CD4-positive, alpha-beta T cell treated with Interleukin-12 subunit alpha and Interleukin-12 subunit beta, for 1 hour (primary cell): ENCODE measurements around the gene SAP30L.

Experiments used
- DNase-seq: peaks from one replicate; pipeline ENCODE4 v3.0.0-alpha.2; 2020

Gene SAP30L

DNA sequence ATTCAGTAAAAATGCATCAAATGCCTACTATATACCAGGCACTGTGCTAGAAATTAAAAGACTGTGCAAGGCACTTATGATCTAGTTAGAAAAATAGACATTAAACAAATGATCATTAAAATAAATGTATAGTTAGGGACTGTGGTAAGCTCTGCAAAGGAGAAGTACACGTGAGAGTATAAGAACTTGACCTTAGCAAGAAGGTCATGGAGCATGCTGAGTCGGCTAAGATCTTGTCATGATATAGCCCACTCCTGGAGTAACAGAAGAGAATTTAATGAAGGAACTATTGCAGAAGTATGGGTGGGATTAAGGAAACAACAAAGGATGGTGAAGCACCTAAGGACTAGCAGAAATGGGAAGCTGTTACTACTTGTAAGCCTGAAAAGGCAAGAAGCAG lies 23.5 kb upstream of the SAP30L start:
- DNase-seq: no peak

DNA sequence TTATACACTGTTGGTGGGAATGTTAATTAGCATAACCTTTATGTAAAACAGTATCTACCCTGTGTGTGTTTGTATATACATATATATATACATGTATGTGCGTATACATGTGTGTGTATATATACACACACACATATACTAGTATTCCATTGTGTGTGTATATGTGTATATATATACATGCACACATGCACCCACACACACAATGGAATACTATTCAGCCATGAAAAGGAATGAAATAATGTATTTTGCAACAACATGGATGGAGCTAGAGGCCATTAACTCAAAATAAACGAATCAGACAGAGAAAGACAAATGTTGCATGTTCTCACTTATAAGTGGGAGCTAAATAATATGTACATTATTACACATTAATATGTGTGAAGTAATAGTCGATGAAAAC lies 17.6 kb upstream of the SAP30L start:
- DNase-seq: no peak

DNA sequence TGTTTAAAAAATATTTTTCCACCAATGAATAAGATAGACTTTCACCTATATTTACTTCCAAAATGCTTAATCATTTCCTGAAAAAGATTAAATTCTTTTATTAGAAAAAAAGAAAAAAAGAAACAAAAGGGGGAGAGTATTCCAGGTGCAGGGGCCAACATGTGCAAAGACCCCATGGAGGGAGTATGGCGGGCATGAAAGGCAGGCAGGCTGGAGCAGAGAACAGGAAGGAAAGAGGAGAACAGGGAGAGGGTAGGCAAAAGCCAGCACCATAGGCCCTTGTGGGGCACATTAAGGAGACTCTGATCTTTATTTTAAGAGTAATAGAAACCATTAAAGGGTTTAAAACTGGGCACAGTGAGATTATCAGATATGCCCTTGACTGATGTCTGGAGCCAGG lies 16.5 kb upstream of the SAP30L start:
- no peak for DNase-seq

DNA sequence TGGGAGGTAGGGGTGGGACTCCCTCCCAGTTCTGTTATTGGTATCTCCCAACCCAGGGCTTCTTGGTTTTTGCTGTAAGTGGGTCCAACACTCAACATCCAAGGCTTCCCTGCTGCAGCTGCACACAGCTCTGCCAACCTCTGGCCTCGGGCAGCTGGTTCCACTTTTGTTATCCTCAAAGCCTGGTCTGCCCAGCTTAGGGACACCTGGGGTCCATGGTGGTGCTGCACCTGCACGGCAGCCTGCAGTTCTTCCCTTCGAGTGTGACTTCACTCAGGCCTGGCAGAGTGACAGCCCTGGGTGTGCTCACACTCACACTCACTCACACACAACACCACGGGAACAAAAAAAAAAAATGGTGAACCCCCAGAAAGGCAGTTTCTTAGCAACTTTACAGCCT lies 15.3 kb upstream of the SAP30L start:
- no peak for DNase-seq

DNA sequence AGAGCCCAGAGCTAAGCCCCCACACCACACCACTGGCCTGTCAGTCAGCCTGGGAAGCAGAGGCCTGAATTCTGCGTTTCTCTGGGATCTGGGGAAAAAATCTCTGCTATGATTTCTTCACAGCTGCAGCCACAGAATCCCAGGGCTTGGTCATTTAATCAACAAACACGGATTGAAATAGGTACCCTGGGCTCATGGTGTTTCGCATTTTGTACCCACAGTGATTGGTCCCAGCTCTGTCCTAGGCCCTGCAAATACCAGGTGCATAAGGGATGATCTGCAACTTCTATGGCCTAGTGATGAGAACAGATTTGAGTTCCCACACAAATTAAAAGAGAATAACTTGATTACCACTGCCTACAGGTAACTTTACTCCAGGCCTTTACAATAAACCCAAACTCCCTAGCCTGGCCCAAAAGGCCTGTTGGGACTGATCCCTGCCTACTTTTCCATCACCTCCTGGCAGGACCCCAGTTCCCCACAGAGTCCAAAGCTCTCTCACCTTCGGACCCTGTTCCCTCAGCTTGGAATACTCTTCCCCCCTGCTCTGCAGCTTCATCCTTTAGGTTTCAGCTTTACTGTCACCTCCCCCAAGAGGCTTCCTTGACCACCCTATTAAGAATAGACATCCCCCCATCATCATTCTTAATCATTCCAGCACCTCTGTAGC lies 14.7 kb upstream of the SAP30L start:
- DNase-seq: no peak

DNA sequence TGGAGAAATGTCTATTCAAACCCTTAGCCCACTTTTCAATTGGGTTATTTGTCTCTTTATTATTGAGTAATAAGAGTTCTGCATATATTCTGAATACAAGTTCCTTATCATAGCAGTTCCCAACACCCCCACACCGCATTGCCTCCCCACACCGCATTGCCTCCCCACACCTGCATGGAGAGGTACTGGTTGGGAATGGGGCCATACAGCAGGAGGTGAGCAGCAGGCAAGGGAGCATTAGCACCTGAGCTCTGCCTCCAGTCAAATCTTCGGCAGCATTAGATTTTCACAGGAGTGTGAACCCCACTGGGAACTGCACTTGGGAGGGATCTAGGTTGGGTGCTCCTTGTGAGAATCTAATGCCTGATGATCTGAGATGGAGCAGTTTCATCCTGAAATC lies 10.6 kb upstream of the SAP30L start:
- DNase-seq: no peak

DNA sequence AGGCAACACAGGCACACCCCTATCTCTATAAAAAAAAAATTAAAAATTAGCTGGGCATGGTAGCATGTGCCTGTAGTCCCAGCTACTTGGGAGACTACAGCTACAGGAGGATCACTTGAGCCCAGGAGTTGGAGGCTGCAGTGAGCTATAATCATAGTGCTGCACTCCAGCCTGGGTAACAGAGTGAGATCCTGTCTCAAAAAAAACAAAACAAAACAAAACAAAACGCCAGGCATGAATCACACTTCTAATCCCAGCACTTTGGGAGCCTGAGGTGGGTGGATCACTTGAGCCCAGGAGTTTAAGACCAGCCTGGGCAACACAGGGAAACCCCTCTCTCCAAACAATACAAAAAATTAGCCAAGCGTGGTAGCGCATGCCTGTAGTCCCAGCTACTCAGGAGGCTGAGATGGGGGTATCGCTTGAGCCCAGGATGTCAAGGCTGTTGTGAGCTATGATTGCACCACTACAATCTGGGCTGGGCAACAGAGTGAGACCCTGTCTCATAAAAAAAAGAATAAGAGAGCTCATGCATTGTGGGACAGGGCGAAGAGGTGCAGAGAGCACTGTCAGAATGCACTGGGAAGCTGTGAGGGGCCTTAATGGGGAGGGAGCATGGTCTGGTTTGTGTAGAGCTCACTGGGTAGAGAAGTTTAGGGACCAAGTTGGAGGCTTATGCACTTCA lies 8.4 kb upstream of the SAP30L start:
- no peak for DNase-seq

DNA sequence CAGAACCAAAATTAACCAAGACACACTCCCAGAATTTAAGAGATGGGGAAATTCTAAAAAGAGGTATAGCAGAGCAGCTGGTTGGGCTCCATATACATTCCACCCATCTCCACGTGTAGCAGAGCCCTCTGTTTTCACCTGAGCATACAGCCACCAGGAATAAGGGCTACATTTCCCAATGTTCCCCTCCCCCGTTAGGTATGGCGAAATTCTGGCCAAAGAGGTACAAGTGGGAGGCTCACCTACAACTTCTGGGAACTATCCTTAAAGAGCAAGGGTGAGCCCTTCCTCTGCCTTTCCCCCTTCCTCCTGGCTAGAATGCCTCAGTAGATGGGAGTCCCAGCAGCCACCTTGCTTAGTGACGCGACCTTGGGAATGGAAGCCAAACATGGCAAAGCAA lies 5.3 kb upstream of the SAP30L start:
- DNase-seq: no peak

DNA sequence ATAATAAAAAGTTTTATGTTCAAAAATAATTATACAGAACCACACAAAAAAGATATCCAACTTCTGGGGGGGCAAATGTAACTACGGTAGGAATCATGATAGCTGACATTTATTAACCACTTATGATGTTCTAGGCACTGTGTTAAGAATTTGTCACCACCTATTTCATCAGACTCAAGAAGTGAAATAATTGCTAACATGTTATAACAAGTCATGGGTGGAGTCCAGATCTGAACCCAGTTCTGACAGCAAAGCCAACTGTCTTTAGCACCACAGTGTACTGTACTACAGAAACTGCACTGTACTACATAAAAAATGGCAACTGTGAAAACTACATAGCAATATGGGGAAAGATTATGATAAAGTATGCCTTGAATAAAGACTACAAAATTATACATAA lies 3.0 kb upstream of the SAP30L start:
- DNase-seq: no peak

DNA sequence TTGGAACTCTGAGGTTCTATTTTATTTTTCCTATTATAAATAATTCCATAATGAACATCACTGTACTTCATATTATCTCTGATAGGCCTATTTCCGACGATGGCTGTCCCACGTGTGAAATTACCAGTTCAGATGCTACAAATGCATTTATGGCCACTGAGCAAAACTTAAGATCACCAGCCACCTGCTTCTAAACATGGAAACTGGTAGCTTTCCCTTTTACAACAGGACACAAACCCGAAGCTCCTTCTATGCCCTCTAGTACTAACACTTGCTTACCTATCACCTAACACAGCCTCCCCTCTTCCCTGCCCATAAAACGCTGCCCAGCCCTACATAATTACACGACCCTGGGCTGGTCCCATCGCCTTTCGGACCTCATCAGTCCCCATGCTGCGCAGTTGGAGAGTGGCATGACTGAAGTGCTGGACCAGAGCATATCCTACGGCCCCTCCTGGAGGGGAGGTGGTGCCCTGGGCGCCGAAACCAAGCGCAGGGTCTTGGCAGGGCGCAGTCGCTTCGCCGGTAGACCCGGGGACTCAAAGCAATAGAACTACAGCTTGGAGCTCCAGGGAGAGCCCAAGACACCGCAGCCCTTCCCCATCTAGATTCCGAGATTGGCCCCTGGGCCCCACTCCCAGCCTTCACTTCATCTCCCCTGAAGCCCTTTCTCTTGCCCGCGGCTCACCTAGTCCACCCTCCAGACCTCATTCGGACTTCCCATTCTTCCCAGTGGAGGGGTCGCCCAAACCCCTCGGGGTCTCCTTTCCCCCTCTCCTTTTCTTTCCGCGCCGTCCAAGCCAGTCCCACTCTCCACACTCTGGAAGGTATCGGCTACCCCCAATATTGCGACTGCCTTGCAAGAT lies 1.0 kb upstream of the SAP30L start:
- DNase-seq: no peak

DNA sequence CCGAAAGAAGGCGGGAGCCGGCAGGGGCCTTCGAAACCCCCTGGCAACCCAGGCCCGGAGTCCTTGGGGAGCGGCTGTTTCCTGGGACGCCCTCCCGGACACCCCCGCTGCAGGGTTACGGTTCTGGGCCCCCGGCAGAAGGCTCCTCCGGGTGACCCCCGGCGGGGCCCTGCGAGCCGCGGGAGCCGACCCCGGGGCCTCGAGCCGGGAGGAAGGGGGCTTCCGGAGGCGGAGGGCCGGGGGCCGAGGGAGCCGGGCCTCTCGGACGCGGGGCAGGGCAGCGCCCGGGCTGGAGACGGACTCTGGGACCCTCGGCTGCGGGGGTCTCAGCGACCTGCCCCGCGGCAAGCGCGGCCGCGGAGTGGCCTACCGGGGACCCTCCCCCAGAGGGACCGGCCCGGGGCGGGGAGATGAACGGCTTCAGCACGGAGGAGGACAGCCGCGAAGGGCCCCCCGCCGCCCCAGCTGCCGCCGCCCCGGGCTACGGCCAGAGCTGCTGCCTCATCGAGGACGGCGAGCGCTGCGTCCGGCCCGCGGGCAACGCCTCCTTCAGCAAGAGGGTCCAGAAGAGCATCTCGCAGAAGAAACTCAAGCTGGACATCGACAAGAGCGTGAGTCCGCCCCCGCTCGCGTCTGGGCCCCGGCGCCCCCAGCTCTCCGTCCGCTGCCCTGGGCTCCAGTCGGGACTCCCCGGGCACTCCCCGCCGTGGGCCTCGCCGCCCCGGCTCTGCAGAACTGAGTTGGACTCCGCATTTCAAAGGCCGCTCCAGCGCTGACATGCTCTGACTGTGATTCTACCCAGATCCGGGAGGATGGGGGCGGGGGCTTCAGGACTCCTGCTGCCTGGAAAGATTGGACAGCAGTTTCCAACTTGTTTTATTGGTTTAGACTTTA lies 645 bp downstream of the SAP30L start:
- peak; percentile 36 for DNase-seq

DNA sequence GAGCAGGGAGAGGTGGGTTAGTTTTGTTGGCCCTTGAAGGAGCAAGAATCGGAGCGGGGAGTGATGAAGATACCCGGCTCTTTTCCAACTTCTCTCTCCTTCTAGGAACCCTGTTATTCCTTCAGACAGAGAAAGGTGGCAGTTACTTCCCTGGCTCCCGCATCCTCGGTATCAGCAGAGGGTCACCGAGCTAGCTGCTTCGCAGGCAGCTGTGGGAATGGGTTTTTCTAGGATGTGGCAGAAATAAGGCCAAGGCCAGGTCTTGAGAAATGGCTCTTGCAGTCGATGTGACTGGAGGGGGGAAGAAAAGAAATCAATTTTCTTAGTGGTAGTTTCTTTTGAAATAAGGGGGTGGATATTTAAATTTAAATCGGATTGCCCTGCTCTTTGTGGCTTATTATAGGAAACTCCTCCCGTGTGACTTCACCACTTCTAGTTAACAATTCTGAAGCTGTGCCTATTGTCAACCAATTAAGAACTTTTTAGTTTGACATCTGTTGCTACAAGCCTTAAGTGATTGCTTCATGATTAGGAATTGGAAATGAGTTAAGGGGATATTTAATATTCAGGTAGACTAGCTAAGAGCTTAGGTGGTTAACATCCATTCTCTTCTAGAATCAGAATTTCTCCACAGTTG lies 1.4 kb downstream of the SAP30L start:
- peak; percentile 19 for DNase-seq

DNA sequence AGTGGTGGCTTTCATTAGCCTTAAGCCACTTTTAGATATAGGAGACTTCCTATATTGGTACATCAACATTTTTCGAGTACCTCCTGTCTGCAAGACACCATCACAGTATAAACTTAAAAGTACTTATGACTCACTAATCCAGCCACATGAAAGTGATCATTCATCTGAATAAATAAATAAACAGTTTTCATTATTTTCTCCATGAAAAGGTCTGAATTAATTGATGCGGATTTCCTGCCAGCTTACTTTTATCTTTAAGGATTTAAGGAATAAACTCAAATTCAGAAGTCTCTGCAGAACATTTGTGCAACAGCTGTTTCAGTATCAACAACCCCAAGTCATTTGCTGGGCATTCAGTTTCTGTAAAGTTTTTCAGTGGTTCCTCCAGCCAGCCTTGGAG lies 4.0 kb downstream of the SAP30L start:
- DNase-seq: no peak

DNA sequence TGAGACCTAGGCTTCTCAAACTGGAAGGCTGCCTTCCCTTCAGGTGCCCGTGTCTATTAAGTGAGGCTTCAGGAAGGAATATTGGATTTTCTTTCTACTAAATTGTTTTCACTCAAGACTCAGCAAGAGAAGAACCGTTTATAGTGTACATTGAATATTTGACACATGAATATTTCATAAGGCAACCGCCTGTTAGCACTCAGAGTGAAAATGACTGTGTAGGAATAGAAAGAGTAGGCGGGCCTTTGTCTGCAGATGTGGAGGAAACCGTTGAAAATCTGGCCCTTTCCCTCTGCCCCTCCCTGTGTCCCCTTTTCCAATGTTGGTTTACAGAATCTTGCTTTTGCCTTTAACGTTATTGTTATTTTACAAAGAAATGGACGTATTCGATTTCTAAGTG lies 6.2 kb downstream of the SAP30L start:
- no peak for DNase-seq

DNA sequence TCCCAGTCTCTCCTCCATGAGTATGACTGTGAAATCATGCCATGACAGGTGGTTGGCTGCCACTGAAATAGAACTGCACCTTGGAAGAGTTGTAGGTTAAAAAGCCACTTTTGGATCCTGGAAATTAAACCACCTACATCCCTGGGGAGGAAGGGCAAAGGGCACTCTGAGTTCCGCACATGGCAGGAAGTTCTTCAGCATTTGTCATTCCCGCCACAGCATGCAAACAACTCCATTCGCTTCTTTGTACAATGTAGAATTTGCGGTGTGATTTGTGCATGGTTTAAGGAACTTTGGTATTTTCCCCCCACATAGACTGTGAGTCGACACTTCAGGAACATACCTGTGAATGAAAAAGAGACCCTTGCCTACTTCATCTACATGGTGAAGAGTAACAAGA lies 9.8 kb downstream of the SAP30L start:
- DNase-seq: no peak

DNA sequence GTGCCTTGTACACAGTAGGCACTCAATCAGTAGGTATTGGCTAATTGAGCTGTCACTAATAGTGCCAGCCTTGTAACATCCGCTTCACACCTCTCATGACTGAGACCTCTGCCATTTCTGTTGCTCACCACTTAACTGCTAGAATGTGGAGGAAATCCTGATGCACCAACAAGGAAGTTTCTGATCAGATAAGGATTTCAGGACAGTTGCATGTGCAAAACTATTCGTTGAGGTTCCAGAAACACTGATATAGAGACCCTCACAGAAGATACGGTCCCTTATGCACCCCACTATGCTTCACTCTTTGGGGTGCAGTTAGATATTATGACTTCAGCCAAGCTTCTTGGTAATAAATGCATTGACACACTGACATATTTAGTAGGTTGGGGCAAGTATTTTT lies 10.7 kb downstream of the SAP30L start:
- DNase-seq: no peak

DNA sequence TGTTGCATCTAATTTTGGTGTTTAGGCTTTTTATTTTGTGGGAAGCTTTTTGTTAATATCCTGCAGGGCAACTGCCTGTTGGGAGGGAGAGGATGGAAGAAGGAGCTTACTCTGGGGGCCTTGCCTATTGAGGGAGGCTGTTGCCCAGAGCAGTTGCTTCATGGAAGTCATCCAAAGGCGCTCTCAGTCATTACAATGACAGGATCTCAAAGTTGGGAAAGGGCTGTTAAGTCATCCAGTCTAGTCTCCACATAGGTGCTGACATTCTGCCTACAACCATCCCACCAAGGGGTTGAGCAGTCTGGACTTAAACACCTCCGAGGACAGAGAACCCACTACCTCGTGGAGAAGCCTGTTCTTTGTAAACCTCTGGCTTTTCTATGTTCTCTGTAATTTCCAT lies 13.2 kb downstream of the SAP30L start:
- no peak for DNase-seq

DNA sequence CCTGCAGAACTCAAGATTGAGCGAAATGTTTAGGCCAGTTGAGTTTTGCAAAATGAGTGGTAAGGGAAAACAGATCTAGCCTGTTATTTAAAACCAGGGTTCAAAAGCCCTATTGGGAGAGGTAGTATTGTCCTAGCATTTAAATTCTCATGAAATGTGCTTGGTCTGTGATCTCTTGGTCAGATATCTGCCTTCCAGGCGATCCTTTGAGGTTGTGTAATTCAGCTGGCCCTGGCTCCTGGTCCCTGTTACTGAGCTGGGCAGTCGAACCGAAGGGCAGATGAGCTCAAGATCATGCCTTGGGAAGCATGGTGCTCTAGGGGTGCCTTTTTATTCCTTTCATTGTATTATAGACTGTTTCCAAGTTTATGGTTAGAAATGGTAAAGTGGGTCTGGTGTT lies 14.4 kb downstream of the SAP30L start:
- no peak for DNase-seq

DNA sequence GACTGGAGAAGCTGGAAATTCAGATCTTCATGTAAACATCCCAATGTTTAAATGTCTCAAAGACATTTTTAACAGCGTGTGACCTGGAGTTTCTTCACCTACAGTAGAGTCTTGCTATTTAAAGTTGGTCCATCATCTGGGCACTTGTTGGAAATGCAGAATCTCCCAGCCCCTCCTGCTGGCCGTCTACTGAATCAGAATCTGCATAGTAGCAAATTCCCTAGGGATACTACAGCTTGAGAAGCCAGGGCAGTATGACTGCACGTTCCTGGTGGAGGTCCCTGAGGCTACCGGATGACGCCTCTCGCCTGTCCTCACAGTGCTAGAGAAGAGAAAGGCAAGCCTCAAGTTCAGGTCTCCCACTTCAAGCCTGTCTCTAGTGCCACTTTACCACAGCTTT lies 15.7 kb downstream of the SAP30L start:
- no peak for DNase-seq

DNA sequence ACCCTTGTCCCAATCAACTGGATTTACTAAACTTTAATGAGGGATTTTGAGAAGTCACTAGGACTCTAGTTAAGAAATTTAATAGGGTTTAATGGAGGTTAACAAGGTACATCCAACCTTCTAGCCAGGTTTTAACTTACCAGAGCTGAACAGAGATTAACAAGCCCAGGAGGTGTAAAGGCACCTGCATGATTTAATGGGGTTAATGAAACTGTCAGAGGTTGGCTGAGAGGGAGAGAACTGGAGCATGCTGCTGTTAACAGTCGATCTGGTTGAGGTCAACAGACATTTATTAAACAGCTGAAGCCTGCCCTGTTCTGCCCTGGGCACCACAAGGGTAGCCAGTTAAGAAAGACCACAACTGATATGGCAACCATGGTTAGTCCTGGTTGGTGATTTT lies 18.6 kb downstream of the SAP30L start:
- DNase-seq: no peak

DNA sequence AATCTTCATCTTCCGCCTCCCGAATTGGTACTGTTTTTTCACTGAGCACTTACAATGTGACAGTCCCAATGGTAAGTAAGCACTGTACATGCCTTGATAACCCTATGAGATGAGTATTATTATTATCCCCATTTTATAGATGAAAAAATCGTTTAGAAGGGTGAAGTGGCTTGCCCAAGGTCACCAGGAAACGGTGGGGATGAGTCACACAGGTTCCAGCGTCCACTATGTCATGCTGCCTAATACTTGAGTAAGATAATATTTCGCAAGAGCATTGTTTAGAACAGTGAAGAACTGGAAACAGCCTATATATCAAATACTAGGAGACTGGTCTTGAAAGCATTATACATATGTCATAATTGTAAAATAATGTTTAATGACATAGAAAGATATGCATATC lies 19.4 kb downstream of the SAP30L start:
- DNase-seq: no peak

DNA sequence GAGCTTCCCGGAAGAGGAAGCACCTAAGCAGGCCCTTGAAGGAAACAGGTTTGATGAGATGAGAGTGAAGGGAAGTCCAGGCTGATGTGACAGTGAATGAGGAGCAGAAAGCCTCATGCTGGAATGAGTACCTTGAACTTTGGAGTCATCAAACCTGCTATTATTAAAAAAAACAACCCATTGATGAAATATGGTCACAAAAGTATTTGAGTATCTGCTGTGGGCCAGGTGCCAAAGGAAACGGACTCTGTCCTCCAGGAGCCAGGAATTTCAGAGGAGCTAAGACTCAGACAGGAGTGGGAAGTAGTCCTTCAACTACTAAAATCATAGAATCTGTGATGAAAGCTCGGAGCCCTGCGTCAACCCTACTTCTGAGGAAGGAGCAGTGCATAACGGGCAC lies 20.4 kb downstream of the SAP30L start:
- DNase-seq: no peak

DNA sequence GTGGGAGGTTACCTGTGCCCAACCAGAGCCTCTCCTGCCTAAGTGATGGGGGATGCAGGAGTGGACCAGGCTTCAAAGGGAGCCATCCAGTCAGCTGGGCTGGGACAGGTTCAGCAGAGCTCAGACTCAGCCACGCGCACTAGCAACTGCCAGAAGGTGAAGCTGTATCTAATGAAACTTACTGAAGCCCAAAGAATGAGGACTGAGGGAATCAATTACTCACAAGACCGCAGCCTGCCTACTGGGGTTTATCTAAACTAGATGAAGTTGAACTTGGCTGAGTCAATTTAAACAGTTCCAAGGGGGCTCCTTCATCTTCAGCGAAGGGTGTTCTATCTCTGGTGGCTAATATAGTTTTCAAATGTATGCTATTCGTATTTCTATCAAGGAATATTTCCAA lies 20.9 kb downstream of the SAP30L start:
- no peak for DNase-seq
